Ectodermal cell (in vitro differentiated cells): ENCODE measurements around the gene SHISA9.

Experiments used
- H3K27ac ChIP-seq: 2 replicates; pipeline ENCODE4 v1.7.0; 2013; ENCODE audit warnings: mild to moderate bottlenecking, low read depth, low read length; ENCODE audit not compliant: insufficient read depth, poor library complexity, severe bottlenecking
- H3K27me3 ChIP-seq: 2 replicates; pipeline ENCODE4 v1.7.0; 2013; ENCODE audit warnings: mild to moderate bottlenecking, low read length; ENCODE audit not compliant: insufficient read depth, control insufficient read depth, poor library complexity, severe bottlenecking
- H3K36me3 ChIP-seq: one replicate; pipeline ENCODE4 v1.7.0; 2013; ENCODE audit warnings: low read length; ENCODE audit not compliant: control insufficient read depth, insufficient read depth
- H3K4me1 ChIP-seq: one replicate; pipeline ENCODE4 v1.7.0; 2013; ENCODE audit warnings: low read length; ENCODE audit not compliant: control insufficient read depth, insufficient read depth
- H3K4me3 ChIP-seq: 2 replicates; pipeline ENCODE4 v1.7.0; 2013; ENCODE audit warnings: low read depth, low read length, control low read depth; ENCODE audit not compliant: insufficient read depth
- H3K9me3 ChIP-seq: 2 replicates; pipeline ENCODE4 v1.7.0; 2013; ENCODE audit warnings: mild to moderate bottlenecking, low read length, moderate library complexity; ENCODE audit not compliant: control insufficient read depth
- WGBS, 2 experiments: methylation state at CpG; one replicate each; pipeline ENCODE4 v1.1.7; 2013; ENCODE audit warnings: missing lambda C conversion rate in 2 of 2; 5-methylcytosine and 5-hydroxymethylcytosine counted together

SHISA9 gene

GRCh38 chr16:13005721-13006247 is 104.4 kb downstream of the SHISA9 start:
- H3K4me3 ChIP-seq = no peak overlapping the region
- no peak overlapping the region for H3K27ac ChIP-seq
- no peaks in the 10 kb centered on the region for H3K36me3 ChIP-seq
- H3K4me1 ChIP-seq = no peaks in the 10 kb centered on the region
- H3K27me3 ChIP-seq = no peaks in the 10 kb centered on the region
- no peaks in the 10 kb centered on the region for H3K9me3 ChIP-seq
- WGBS, 2 experiments = 95 to 96% methylated on average over 12 of the region's 12 CpGs

GRCh38 chr16:13012601-13013000 is 111.2 kb downstream of the SHISA9 start:
- peaks cover 26% of the 10 kb centered on the region for H3K4me1 ChIP-seq
- H3K36me3 ChIP-seq = no peaks in the 10 kb centered on the region
- H3K27ac ChIP-seq = no peak overlapping the region
- H3K27me3 ChIP-seq = no peaks in the 10 kb centered on the region
- 25 to 44% methylated on average over 4 of the region's 4 CpGs for WGBS, 2 experiments
- H3K4me3 ChIP-seq = no peak overlapping the region
- H3K9me3 ChIP-seq = no peaks in the 10 kb centered on the region

- Histone ChIP-seq H3K4me1 (peaks cover 26% of the 10 kb centered on the region), H3K27me3 (no peaks in the 10 kb centered on the region), H3K9me3 (no peaks in the 10 kb centered on the region), H3K4me3 (no peak overlapping the region), H3K27ac (no peak overlapping the region), H3K36me3 (no peaks in the 10 kb centered on the region)
- 63 to 70% methylated on average over 6 of the region's 6 CpGs for WGBS, 2 experiments
These were observed 111.6 kb downstream of the SHISA9 start for GRCh38 chr16:13013043-13013442.

GRCh38 chr16:13014476-13014875 is 113.1 kb downstream of the SHISA9 start:
- Histone ChIP-seq H3K9me3 (no peaks in the 10 kb centered on the region), H3K36me3 (no peaks in the 10 kb centered on the region), H3K4me3 (no peak overlapping the region), H3K27me3 (no peaks in the 10 kb centered on the region), H3K27ac (no peak overlapping the region), H3K4me1 (peaks cover 26% of the 10 kb centered on the region)
- WGBS, 2 experiments = 6 to 10% methylated on average over 2 of the region's 2 CpGs

DNA sequence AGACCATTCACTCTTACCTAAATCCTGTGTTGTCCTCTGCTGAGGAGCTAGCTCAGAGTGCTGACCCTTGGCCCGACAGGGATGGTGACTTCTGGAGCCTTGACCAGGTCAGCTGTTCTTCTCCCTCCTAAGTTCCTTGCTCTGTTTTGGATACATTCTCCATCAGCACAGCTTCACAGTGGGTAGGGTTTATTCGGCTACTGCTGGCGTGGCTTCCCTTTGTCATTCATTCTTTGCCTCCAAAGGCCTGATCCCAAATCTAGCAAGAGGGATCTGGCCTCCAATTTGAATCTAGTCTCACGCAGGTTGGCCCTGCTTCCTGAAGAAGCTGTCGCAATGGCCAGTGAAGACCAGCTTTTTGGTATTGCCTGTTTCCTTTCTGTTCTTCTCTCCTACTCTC is 116.6 kb downstream of the SHISA9 start:
- 46 to 48% methylated on average over 5 of the region's 5 CpGs for WGBS, 2 experiments
- H3K4me3 ChIP-seq = no peak overlapping the region

GRCh38 chr16:13021996-13022395 is 120.6 kb downstream of the SHISA9 start:
- H3K36me3 ChIP-seq = no peaks in the 10 kb centered on the region
- H3K9me3 ChIP-seq = no peaks in the 10 kb centered on the region
- no peaks in the 10 kb centered on the region for H3K27me3 ChIP-seq
- WGBS, 2 experiments = 91 to 93% methylated on average over 7 of the region's 7 CpGs
- H3K4me1 ChIP-seq = no peaks in the 10 kb centered on the region
- no peak overlapping the region for H3K27ac ChIP-seq
- no peak overlapping the region for H3K4me3 ChIP-seq

More for the DNA sequence above, 116.6 kb downstream of the SHISA9 start:
- no peaks in the 10 kb centered on the region for H3K36me3 ChIP-seq
- no peaks in the 10 kb centered on the region for H3K9me3 ChIP-seq
- no peaks in the 10 kb centered on the region for H3K27me3 ChIP-seq
- no peak overlapping the region for H3K27ac ChIP-seq
- H3K4me1 ChIP-seq = peaks cover 18% of the 10 kb centered on the region

DNA sequence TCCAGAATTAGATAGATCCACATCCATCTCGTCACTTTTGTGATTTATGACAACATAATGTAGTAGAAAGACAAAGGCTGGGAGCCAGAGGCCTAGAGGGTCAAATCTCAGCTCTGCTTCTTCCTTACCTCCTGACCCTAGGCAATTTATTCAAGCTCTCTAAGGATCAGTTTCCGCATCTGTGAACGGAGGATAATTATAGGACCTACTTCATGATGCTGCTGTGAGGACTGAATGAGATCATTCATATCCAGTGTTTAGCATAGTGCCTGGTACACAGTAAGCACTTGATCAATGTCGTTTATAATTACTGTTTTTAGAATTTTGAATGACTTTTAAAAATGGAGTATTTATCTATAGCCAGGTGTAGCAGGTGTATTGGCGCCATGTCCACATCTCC is 128.4 kb downstream of the SHISA9 start:
- 75 to 91% methylated on average over 4 to 5 of the region's 5 CpGs for WGBS, 2 experiments
- Histone ChIP-seq H3K4me1 (no peaks in the 10 kb centered on the region), H3K9me3 (no peaks in the 10 kb centered on the region), H3K27ac (no peak overlapping the region), H3K36me3 (no peaks in the 10 kb centered on the region), H3K27me3 (no peaks in the 10 kb centered on the region), H3K4me3 (no peak overlapping the region)

DNA sequence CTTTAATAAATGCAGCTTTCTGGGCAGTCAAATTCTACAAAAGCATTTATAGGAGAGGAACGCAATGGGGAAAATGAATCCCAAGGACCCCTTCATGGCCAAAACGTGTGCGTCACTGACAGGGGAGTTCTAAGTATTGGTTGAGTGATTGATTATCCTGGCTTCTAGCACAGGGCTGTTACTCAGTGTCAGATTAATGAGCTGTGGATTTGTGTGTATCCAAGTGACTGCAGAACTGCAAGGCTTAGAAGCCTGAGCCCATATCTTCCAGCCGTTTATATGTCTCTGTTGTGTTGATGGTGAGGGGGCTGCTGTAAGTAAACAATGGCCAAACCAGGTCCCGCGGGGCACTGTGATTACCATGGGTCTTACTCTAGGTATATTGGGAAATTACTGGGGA is 129.4 kb downstream of the SHISA9 start:
- WGBS, 2 experiments = 89 to 96% methylated on average over 5 of the region's 6 CpGs
- no peak overlapping the region for H3K4me3 ChIP-seq
- H3K9me3 ChIP-seq = no peaks in the 10 kb centered on the region
- no peaks in the 10 kb centered on the region for H3K36me3 ChIP-seq
- no peaks in the 10 kb centered on the region for H3K4me1 ChIP-seq
- H3K27me3 ChIP-seq = no peaks in the 10 kb centered on the region
- no peak overlapping the region for H3K27ac ChIP-seq

- Histone ChIP-seq H3K27me3 (no peaks in the 10 kb centered on the region), H3K4me3 (no peak overlapping the region), H3K4me1 (no peaks in the 10 kb centered on the region), H3K36me3 (no peaks in the 10 kb centered on the region), H3K27ac (no peak overlapping the region), H3K9me3 (no peaks in the 10 kb centered on the region)
- WGBS, 2 experiments = 92% methylated on average over 4 to 5 of the region's 5 CpGs
These were observed 131.5 kb downstream of the SHISA9 start for GRCh38 chr16:13032911-13033310.

GRCh38 chr16:13036600-13036999 is 135.2 kb downstream of the SHISA9 start:
- no peak overlapping the region for H3K27ac ChIP-seq
- H3K36me3 ChIP-seq = no peaks in the 10 kb centered on the region
- no peaks in the 10 kb centered on the region for H3K9me3 ChIP-seq
- H3K4me3 ChIP-seq = no peak overlapping the region
- WGBS, 2 experiments = 23 to 36% methylated on average over 4 of the region's 4 CpGs
- peaks cover 8% of the 10 kb centered on the region for H3K4me1 ChIP-seq
- H3K27me3 ChIP-seq = no peaks in the 10 kb centered on the region

DNA sequence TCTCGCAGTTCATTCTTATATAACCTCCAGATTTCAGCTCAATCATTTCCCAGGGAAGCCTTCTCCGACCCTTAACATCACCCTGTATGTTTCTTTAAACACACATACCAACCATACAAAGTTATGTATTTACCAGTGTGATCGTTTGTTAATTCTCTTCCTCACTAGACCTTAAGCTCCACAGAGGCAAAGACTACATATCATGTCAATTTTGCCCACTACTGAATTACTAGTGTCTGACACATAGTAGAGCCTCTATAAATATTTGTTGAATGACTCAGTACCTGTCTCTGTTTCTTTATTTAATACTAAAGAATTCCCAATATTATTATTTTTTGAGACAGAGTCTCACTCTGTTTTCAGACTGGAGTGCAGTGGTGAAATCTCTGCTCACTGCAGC is 137.2 kb downstream of the SHISA9 start:
- H3K36me3 ChIP-seq = no peaks in the 10 kb centered on the region
- H3K4me1 ChIP-seq = peaks cover 15% of the 10 kb centered on the region
- no peaks in the 10 kb centered on the region for H3K9me3 ChIP-seq
- H3K4me3 ChIP-seq = no peak overlapping the region
- 64% methylated on average over 3 of the region's 3 CpGs for WGBS, 2 experiments
- H3K27ac ChIP-seq = no peak overlapping the region
- H3K27me3 ChIP-seq = no peaks in the 10 kb centered on the region
